ENCODE data around the gene CEP112. TPM values are rescaled to one million over a fixed set of nuclear protein-coding genes. Genes with fewer than 3 reads are reported as not detected.

The CEP112 gene
- polyA plus RNA-seq, 1 donor (not counting 4 experiments of a cell fraction or from before 2014, with no cell fraction given) = 2.6 TPM

- Histone ChIP-seq H2AFZ (ENCODE audit: control insufficient read depth, low read length) (no peak overlapping the region), H4K20me1 (ENCODE audit: control insufficient read depth, extremely low read depth, insufficient read depth, low read length) (no peaks in the 10 kb centered on the region), H3K36me3 (ENCODE audit: control insufficient read depth in 2 of 2, extremely low read depth in 1 of 2, insufficient read depth in 2 of 2, low read length in 2 of 2) (no peaks in the 10 kb centered on the region), H3K4me2 (ENCODE audit: control insufficient read depth, extremely low read depth, insufficient read depth, low read depth, low read length) (no peak overlapping the region), H3K27ac (ENCODE audit: control insufficient read depth, insufficient read depth, low read length) (no peak overlapping the region), H3K9me1 (ENCODE audit: control insufficient read depth, extremely low read depth, insufficient read depth, low read length) (no peaks in the 10 kb centered on the region), H3K4me3 (ENCODE audit: control insufficient read depth in 2 of 3, extremely low read depth in 1 of 3, insufficient read depth in 2 of 3, low read depth in 1 of 3, low read length in 3 of 3) (no peak overlapping the region), H3K27me3 (ENCODE audit: control insufficient read depth, extremely low read depth, insufficient read depth, low read length) (no peaks in the 10 kb centered on the region), H3K4me1 (ENCODE audit: control insufficient read depth, extremely low read depth, insufficient read depth, low read length) (no peaks in the 10 kb centered on the region), H3K79me2 (ENCODE audit: control insufficient read depth, insufficient read depth, low read length) (no peaks in the 10 kb centered on the region), H3K9me3 (ENCODE audit: control insufficient read depth, low read depth, low read length) (no peaks in the 10 kb centered on the region), H3K9ac (ENCODE audit: control insufficient read depth, extremely low read depth, insufficient read depth, low read length) (no peak overlapping the region)
- no peak for FAIRE-seq
- TF ChIP-seq EZH2 (IDR thresholded peaks at IDR 0.05; ENCODE audit: low read length) (no peak), CTCF (optimal IDR thresholded peaks at IDR 0.05 in 1 of 3, IDR thresholded peaks at IDR 0.05 in 1 of 3, conservative IDR thresholded peaks at IDR 0.05 in 1 of 3; ENCODE audit: extremely low read depth in 1 of 3, insufficient read depth in 2 of 3, low read length in 3 of 3) (no peak)
- dilution Hi-C loops (cut with MboI; ENCODE audit: extremely low pct_ligation_motif_present, low sequenced_read_pairs) = no loop called here
- no peak for DNase-seq (ENCODE audit: low read depth, low spot score)
Observed at GRCh38 chr17:66043419-66043818, 148.5 kb downstream of the CEP112 start.

GRCh38 chr17:66040402-66040801 is 151.5 kb downstream of the CEP112 start:
- Histone ChIP-seq H4K20me1 (ENCODE audit: control insufficient read depth, extremely low read depth, insufficient read depth, low read length) (no peaks in the 10 kb centered on the region), H3K79me2 (ENCODE audit: control insufficient read depth, insufficient read depth, low read length) (no peaks in the 10 kb centered on the region), H3K9me3 (ENCODE audit: control insufficient read depth, low read depth, low read length) (no peaks in the 10 kb centered on the region), H2AFZ (ENCODE audit: control insufficient read depth, low read length) (no peak overlapping the region), H3K36me3 (ENCODE audit: control insufficient read depth in 2 of 2, extremely low read depth in 1 of 2, insufficient read depth in 2 of 2, low read length in 2 of 2) (no peaks in the 10 kb centered on the region), H3K9me1 (ENCODE audit: control insufficient read depth, extremely low read depth, insufficient read depth, low read length) (no peaks in the 10 kb centered on the region), H3K4me3 (ENCODE audit: control insufficient read depth in 2 of 3, extremely low read depth in 1 of 3, insufficient read depth in 2 of 3, low read depth in 1 of 3, low read length in 3 of 3) (no peak overlapping the region), H3K27me3 (ENCODE audit: control insufficient read depth, extremely low read depth, insufficient read depth, low read length) (no peaks in the 10 kb centered on the region), H3K27ac (ENCODE audit: control insufficient read depth, insufficient read depth, low read length) (no peak overlapping the region), H3K4me1 (ENCODE audit: control insufficient read depth, extremely low read depth, insufficient read depth, low read length) (no peaks in the 10 kb centered on the region), H3K9ac (ENCODE audit: control insufficient read depth, extremely low read depth, insufficient read depth, low read length) (no peak overlapping the region), H3K4me2 (ENCODE audit: control insufficient read depth, extremely low read depth, insufficient read depth, low read depth, low read length) (no peak overlapping the region)
- FAIRE-seq = no peak
- TF ChIP-seq EZH2 (IDR thresholded peaks at IDR 0.05; ENCODE audit: low read length) = no peak
- TF ChIP-seq CTCF (optimal IDR thresholded peaks at IDR 0.05 in 1 of 3, IDR thresholded peaks at IDR 0.05 in 1 of 3, conservative IDR thresholded peaks at IDR 0.05 in 1 of 3; ENCODE audit: extremely low read depth in 1 of 3, insufficient read depth in 2 of 3, low read length in 3 of 3) = peak in 2 of 3 experiments; percentile 6 to 21
- DNase-seq (ENCODE audit: low read depth, low spot score) = no peak
- dilution Hi-C loops (cut with MboI; ENCODE audit: extremely low pct_ligation_motif_present, low sequenced_read_pairs) = no loop called here

Data from keratinocyte (primary cell).